ENCODE results near the gene RNF121.
"Not testable (repeated sequence)": the region's sequence is repeated elsewhere in the genome, so short reads cannot be mapped to it uniquely, and the experiment has no call there.

GRCh38 chr11:71885806-71886205 is 43.0 kb upstream of the RNF121 start:
- TF ChIP-seq CTCF (CRISPR knock-in tag; IDR thresholded peaks at IDR 0.05); POLR2AphosphoS2 (IDR thresholded peaks at IDR 0.05; ENCODE audit: low read depth, low read length); KDM1A (CRISPR knock-in tag; IDR thresholded peaks at IDR 0.05); CBX1 (IDR thresholded peaks at IDR 0.05; ENCODE audit: low read depth); NONO (IDR thresholded peaks at IDR 0.05); NONO (CRISPR knock-in tag; conservative IDR thresholded peaks at IDR 0.05); ZNF280D (CRISPR knock-in tag; IDR thresholded peaks at IDR 0.05): not testable (repeated sequence)

Data from HepG2 (cell line).